Esophagus squamous epithelium (tissue), 4 donors: ENCODE data around the gene CBFA2T2.

ENCODE experiments used
- POLR2A ChIP-seq, 4 donors: fragments of 450-650 bp; IDR thresholded peaks; one replicate each; pipeline ENCODE4 v1.6.1; 2017; ENCODE audit warnings: antibody characterized with exemption in 4 of 4, mild to moderate bottlenecking in 4 of 4, moderate library complexity in 3 of 4
- TF ChIP-seq, protein P1 (sequence below), 6 experiments: fragments of 450-650 bp in 4 of 6; fragments of 200-600 bp in 2 of 6; sonication (generic) in 2 of 6; IDR thresholded peaks; one replicate each; pipeline ENCODE4 v1.5.1; 2016 to 2019; ENCODE audit warnings: antibody characterized with exemption in 6 of 6, mild to moderate bottlenecking in 4 of 6, moderate library complexity in 4 of 6

DNA sequence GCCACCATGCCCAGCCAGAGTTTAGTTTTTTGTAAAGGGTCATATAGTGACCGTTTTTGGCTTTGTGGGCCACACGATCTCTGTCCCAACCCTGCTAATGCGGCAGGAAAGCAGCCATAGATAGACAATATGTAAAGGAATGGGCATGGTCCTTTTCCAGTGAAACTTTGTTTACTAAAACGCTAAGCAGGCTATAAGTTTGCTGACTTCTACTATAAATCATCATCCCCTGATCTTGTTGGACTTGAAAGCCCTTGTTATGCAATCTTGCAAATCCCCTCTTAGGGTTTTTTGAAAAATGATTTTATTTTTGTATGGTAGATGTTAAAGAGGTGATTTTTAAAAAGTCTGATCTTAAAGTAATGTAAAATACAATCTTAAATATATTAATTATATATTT lies 63.6 kb downstream of the CBFA2T2 start:
- TF ChIP-seq, protein P1, sequence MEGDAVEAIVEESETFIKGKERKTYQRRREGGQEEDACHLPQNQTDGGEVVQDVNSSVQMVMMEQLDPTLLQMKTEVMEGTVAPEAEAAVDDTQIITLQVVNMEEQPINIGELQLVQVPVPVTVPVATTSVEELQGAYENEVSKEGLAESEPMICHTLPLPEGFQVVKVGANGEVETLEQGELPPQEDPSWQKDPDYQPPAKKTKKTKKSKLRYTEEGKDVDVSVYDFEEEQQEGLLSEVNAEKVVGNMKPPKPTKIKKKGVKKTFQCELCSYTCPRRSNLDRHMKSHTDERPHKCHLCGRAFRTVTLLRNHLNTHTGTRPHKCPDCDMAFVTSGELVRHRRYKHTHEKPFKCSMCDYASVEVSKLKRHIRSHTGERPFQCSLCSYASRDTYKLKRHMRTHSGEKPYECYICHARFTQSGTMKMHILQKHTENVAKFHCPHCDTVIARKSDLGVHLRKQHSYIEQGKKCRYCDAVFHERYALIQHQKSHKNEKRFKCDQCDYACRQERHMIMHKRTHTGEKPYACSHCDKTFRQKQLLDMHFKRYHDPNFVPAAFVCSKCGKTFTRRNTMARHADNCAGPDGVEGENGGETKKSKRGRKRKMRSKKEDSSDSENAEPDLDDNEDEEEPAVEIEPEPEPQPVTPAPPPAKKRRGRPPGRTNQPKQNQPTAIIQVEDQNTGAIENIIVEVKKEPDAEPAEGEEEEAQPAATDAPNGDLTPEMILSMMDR (IDR thresholded peaks at IDR 0.05) = no peak
- TF ChIP-seq POLR2A (IDR thresholded peaks at IDR 0.05) = no peak
